Retina (tissue), 1 donor: ENCODE data around the gene CDK5R2.

Source experiments
- DNase-seq: peaks from one replicate; pipeline ENCODE4 v3.0.0-alpha.2; 2016

CDK5R2 gene

DNA sequence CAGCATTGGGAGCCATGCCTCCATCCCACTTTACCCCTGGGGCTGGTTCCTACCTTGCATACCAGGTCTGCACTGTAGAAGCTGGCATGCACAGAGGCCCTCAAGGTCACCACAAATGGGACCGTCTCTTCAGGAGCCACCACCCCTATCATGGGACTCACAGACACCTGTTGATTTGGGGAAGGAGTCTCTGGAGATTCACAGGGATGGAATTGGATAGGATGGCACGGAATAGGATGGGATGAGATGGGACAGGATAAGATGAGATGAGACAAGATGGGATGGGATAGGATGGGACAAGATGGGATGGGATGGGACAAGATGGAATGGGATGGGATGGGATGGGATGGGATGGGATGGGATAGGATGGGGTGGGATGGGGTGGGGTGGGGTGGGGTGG is 49.8 kb downstream of the CDK5R2 start:
- no peak for DNase-seq

DNA sequence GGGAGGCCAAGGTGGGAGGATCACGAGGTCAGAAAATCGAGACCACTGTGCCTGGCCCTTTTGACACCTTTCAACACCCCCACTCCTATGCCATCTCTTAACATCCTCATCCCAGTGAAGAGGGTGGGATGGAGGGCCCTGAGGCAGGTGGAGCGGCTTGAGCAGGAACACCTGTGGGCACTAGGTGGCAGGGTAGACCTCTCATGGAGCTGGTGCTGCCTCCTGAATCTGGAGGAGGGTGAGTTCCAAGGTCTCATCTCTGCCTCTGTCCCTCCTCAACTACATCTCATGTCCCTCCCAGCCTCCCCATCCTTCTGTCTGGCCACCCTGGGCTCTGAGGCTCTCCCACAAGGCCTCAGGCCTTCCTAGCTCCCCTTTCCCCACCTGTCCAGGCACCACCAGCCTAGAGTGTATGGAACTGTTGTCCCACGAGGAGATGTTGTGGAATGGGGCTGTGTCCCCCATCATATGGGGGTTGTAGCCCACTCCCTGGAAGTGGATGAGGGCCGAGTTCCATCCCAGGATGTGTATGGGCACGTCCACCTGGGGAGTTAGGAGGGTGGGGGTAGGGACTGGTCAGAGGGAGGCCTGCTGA is 50.8 kb downstream of the CDK5R2 start:
- DNase-seq, result no peak

DNA sequence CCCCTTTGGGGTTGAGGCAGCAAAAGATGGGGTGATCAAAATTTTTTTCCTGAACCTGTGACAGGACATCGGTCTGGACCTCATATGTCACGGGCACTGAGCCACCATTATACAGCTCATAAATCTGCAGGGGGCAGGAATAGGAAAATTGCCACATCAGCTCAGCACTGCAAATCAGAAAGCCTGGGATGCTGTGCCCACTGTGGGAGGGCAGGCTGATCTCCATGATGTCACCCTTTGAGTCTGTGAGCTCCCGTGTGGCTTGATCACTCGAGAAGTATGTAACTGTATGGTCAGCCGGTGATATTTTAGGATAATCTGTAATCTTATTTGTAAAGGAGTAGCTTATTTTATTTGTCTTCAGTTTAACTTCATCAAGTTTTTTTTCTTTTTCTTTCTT is 51.4 kb downstream of the CDK5R2 start:
- DNase-seq, result no peak
